Activated naive CD8-positive, alpha-beta T cell (primary cell): ENCODE measurements around the gene LCN15.

Experiments
- H3K27ac Mint-ChIP-seq: one replicate; pipeline ENCODE4 v1.8.0; 2021; ENCODE audit warnings: mixed read lengths
- H3K27me3 Mint-ChIP-seq: one replicate; pipeline ENCODE4 v1.8.0; 2021; ENCODE audit warnings: mixed read lengths
- H3K36me3 Mint-ChIP-seq: one replicate; pipeline ENCODE4 v1.8.0; 2021; ENCODE audit warnings: mixed read lengths
- H3K4me1 Mint-ChIP-seq: one replicate; pipeline ENCODE4 v1.8.0; 2021; ENCODE audit warnings: low read depth, mixed read lengths
- H3K4me3 Mint-ChIP-seq: one replicate; pipeline ENCODE4 v1.8.0; 2021; ENCODE audit warnings: mild to moderate bottlenecking, mixed read lengths
- H3K9me3 Mint-ChIP-seq: one replicate; pipeline ENCODE4 v1.8.0; 2021; ENCODE audit warnings: low read depth, mixed read lengths

Gene LCN15

DNA sequence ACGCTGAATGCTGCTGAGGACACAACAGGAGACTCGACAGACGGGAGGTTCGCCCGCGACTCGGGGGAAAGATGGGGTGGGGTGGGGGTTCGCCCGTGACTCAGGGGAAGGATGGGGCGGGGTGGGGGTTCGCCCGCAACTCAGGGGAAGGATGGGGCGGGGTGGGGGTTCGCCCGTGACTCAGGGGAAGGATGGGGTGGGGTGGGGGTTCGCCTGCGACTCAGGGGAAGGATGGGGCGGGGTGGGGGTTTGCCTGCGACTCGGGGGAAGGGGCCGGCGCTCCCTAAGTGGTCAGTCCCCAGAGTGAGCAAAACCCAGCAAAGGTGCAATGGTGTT is 18.2 kb downstream of the LCN15 start:
- Mint-ChIP-seq H3K4me1 (peaks cover 11% of the 10 kb centered on the region), H3K4me3 (no peak overlapping the region), H3K27ac (no peak overlapping the region), H3K27me3 (no peaks in the 10 kb centered on the region), H3K36me3 (no peaks in the 10 kb centered on the region), H3K9me3 (no peaks in the 10 kb centered on the region)

DNA sequence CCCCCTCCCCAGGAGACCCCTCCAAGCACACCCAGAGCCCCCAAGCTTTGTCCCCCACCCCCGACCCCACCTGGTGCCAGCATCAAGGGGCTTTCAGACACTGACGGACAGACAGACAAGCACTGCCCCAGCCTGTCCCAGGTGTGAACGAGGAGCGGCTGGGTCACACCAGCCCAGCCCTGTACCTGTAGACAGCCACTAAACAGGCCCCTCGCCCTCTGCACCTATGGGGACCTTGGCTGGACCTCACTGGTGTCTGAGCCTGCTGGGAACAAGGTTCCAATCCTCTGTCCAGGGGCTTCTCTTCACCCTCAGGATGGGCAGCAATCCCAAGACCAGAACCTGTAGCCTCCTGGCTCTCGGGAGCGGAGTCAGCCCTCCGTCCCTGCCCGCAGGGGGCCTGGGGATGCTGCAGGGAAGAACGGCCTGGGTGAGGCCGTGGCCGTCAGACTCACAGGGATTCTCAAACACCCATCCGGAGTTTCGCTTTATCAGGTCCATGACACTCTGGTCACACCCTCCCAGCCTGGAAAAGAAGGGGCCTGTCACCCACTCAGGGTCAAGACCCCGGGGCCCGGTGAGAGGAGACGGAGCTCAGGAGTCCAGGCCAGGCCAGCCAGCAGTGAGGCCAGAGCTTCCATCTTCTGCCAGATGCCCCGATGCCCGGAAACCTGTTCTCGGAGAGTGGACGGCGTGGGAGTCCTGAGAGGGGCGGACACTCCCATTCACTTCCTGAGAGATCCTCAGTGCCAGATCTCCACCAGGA is 18.7 kb downstream of the LCN15 start:
- no peaks in the 10 kb centered on the region for H3K27me3 Mint-ChIP-seq
- no peak overlapping the region for H3K4me3 Mint-ChIP-seq
- peaks cover 11% of the 10 kb centered on the region for H3K4me1 Mint-ChIP-seq
- no peak overlapping the region for H3K27ac Mint-ChIP-seq
- H3K9me3 Mint-ChIP-seq = no peaks in the 10 kb centered on the region
- H3K36me3 Mint-ChIP-seq = no peaks in the 10 kb centered on the region

DNA sequence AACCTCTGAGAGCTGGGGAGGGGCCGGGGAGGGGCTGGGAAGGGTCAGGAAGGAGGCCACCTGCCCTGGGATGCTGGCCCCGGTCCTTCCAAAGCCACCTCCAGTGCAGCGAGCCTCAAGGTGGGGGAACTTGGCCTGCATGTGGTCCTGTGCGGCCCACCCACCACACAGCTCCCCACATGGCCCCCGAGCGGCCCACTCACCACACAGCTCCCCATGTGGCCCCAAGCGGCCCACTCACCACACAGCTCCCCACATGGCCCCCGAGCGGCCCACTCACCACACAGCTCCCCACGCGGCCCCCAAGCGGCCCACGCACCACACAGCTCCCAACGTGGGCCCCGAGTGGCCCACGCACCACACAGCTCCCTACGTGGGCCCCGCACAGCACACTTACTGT is 19.5 kb downstream of the LCN15 start:
- Mint-ChIP-seq H3K4me3 (no peak overlapping the region), H3K27ac (no peak overlapping the region), H3K4me1 (peaks cover 8% of the 10 kb centered on the region), H3K9me3 (no peaks in the 10 kb centered on the region), H3K27me3 (no peaks in the 10 kb centered on the region), H3K36me3 (no peaks in the 10 kb centered on the region)

DNA sequence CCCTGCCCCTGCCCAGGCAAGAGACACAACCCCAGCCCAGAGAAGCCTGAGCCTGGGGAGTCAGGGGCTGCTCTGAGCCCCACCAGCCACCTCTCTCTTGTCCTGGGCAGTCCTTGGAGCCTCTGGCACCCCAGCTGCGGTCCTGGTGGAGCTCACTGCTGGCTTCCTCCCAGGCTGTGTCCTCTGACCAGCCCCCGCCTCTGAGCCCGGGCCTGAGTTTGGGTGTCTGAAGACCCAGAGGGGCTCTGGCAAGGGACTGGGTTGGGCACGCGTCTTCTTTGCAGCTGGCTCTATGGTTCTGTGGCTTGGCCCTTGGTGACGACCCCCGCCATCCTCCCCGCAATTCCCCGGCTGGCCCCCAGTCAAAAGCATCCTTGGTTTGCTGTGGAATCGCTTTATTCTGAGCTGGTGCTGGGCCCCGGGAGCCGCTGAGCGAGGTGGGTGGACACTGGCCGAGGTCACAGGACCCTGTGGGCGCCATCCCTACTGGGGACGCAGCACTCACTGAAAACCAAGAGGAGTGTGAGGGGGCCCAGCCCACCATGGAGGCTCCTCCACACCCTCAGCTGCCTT is 20.6 kb downstream of the LCN15 start:
- no peak overlapping the region for H3K4me3 Mint-ChIP-seq
- no peak overlapping the region for H3K27ac Mint-ChIP-seq
- H3K27me3 Mint-ChIP-seq = no peaks in the 10 kb centered on the region
- peaks cover 8% of the 10 kb centered on the region for H3K4me1 Mint-ChIP-seq
- H3K9me3 Mint-ChIP-seq = no peaks in the 10 kb centered on the region
- no peaks in the 10 kb centered on the region for H3K36me3 Mint-ChIP-seq

DNA sequence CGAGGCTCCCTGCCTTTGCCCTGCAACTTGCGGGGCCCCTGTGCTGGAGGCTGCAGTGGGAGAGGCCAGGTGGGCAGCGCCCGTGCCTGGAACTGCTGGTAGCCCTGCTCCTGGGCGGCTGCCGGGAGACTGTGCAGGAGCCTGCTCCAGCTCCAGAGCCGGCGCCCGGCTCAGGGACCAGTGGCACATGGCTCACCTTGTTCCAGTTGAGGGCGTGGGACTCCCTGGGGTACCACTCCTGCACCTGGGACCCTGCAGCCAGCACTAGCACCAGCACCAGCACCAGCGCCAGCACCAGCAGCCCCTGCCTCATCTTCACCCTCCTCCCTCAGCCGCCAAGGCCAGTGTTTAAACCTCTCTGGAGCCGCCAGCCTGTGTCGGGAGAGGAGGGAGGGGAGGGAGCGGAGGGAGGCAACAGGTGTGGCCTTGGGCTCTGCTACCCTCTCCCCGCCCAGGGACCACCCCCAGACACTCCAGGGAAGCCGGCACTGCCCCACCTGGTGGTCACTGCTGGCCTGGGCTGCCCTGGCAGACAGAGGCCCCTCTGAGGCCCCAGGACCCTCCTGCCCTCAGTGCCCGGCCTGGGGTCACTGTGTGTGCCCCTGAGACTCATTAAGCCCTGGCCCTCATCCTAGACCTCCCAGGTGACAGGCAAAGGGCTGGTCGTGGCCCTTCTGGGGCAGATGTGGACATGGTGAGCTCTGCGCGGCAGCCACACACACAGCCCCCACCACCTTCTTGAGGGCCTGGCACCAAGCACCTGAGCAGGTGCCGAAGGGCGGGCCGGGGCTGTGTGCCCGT is 21.5 kb downstream of the LCN15 start, which contains the start of gene LCN10:
TSS of gene LCN10 (minus strand) at position 350 of the 801 bp plus-strand sequence. CDS start at position 313, 37 bp downstream.
- Mint-ChIP-seq H3K27me3 (no peaks in the 10 kb centered on the region), H3K27ac (no peak within 1 kb of the TSS), H3K9me3 (no peaks in the 10 kb centered on the region), H3K36me3 (no peaks in the 10 kb centered on the region), H3K4me3 (peak within 1 kb of the TSS; percentile 81), H3K4me1 (peaks cover 8% of the 10 kb centered on the region)

DNA sequence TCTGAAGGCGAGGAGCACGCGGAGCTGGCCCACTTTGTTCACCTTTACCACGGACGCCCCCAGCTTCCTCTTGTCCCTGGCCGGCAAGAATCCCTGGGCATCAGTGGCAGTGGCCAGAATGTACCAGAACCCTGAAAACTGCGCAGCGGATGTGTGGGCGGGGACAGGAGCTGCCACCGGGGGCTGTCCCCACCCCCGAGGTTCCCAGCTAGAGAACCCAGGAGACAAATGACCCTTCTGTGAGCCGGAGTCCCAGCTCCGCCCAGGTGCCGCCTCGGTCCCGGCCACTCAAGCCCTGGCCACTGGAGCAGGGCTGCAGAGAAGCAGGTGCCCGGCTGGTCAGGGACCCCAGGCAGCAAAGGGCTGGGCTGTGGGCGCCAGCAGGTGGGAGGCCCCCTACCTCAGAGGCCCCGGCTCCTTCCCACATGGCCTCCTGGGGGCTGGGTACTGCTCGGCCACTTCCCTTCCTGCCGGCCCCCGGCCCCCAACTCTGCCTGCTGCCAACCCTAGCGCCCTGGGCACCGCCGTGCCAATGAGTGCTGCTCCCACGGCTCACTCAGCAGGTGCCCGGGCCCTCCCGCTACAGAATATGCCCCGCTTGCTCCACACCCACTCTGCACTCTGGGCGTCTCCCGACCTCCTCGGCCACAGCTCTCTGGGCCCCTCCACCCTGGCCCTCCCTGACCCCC is 22.3 kb downstream of the LCN15 start:
- H3K27me3 Mint-ChIP-seq = no peaks in the 10 kb centered on the region
- no peaks in the 10 kb centered on the region for H3K9me3 Mint-ChIP-seq
- no peak overlapping the region for H3K27ac Mint-ChIP-seq
- peak overlapping the region; percentile 81 for H3K4me3 Mint-ChIP-seq
- H3K4me1 Mint-ChIP-seq = peaks cover 8% of the 10 kb centered on the region
- no peaks in the 10 kb centered on the region for H3K36me3 Mint-ChIP-seq

DNA sequence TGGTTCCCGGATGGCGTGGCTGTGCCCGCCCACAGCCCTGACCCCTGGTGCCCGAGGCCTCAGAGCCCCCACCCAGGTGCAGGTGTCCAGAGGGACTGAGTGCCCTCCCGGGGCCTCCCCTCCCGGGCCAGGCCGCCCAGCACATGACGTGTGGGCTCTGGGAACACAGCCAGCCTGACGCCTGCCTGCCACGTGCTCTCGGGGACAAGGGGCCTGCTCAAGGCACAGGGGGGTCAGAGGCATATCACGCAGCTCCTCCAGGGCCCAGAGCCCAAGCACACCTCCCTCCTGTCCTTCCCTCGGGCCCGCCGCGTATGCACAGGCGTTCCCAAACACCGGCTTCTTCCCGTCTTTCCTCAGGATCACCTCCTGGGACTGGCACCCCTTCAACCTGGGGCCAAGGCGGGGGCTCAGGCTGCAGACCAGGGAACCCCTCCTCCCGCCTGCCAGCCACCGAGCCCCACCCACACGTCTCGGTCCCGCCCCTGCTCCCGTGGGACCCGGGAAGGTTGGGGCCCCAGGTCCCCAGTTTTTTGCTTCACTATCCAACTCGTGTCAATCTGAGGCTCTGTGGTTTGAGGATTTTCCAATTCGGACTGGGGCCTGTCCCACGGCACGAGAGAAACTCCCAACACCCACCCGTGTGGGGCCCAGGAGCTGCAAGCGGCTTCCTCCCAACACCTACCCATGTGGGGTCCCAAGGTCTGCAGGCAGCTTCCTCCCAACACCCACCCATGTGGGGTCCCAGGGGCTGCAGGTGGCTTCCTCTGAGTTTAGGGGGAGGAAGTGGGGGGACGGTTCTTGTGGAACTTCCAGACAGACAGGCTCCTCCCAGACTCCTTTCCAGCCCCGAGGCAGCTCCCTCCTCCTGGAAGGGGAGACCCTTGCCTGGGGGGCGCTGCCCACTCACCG is 23.1 kb downstream of the LCN15 start:
- Mint-ChIP-seq H3K9me3 (no peaks in the 10 kb centered on the region), H3K4me1 (peaks cover 8% of the 10 kb centered on the region), H3K4me3 (peak overlapping the region; percentile 81), H3K36me3 (no peaks in the 10 kb centered on the region), H3K27ac (peak overlapping the region; percentile 76), H3K27me3 (no peaks in the 10 kb centered on the region)

DNA sequence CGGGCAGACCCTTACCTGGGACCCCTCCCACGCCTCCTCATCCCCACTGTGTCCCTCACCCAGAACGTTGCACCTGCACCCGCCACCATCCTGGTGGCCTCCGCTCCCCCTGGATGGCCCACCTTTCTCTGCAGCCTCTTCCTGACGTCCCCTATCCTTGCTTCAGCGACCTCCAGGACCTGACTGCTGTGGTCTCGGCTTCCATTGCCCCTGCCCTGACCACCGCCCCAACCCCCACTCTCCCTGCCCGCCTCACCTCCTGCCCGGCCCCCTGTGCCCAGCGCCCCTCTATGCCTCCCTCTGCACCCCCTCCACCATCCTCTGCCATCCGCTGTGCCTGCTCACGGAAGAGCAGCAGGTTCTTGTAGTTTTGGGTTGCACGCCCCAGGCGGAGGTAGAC is 23.8 kb downstream of the LCN15 start:
- peaks cover 8% of the 10 kb centered on the region for H3K4me1 Mint-ChIP-seq
- H3K36me3 Mint-ChIP-seq = no peaks in the 10 kb centered on the region
- H3K4me3 Mint-ChIP-seq = peak overlapping the region; percentile 59
- H3K27ac Mint-ChIP-seq = peak overlapping the region; percentile 77
- no peaks in the 10 kb centered on the region for H3K27me3 Mint-ChIP-seq
- no peaks in the 10 kb centered on the region for H3K9me3 Mint-ChIP-seq

DNA sequence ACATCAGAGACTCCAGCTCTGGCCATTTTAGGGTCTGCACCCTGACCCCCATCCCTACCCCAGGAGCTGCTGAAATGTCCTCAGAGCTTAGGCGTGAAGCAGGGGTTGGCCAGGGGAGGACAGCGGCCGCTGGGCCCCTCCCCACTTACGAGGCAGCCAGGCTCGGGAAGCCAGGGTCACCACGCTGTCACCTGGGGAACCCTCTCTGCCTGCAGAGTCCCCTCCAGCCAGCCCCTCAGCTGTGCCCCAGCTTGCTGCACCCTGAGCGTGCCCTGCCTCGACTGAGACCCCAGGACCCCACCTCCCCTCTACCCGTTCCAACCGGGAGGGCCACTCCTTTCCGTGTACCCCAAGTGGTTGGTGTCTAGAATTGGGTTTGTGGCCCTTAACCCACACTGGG is 24.2 kb downstream of the LCN15 start:
- Mint-ChIP-seq H3K4me1 (peaks cover 8% of the 10 kb centered on the region), H3K27me3 (no peaks in the 10 kb centered on the region), H3K4me3 (no peak overlapping the region), H3K9me3 (no peaks in the 10 kb centered on the region), H3K36me3 (no peaks in the 10 kb centered on the region), H3K27ac (no peak overlapping the region)

DNA sequence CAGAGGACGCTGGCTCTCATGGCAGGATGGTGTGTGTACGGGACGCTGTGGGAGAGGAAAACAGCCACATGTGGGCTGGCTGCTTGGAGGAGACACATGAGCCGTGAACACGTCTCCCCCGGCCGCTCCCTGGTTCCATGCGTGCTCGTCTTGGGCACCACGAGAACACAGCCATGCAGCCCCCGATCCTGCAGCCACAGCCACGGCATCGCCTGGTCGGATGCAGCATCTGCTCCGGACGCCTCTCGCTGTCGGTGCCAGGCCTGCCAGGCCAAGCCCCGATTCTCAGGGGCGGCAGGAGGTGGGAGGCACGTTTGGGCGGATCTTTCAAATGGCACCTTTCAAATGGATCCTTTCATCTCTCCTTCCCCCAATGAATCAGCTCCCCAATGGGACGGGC is 24.8 kb downstream of the LCN15 start:
- no peak overlapping the region for H3K27ac Mint-ChIP-seq
- H3K9me3 Mint-ChIP-seq = no peaks in the 10 kb centered on the region
- no peaks in the 10 kb centered on the region for H3K36me3 Mint-ChIP-seq
- H3K4me1 Mint-ChIP-seq = peaks cover 10% of the 10 kb centered on the region
- H3K4me3 Mint-ChIP-seq = no peak overlapping the region
- no peaks in the 10 kb centered on the region for H3K27me3 Mint-ChIP-seq

DNA sequence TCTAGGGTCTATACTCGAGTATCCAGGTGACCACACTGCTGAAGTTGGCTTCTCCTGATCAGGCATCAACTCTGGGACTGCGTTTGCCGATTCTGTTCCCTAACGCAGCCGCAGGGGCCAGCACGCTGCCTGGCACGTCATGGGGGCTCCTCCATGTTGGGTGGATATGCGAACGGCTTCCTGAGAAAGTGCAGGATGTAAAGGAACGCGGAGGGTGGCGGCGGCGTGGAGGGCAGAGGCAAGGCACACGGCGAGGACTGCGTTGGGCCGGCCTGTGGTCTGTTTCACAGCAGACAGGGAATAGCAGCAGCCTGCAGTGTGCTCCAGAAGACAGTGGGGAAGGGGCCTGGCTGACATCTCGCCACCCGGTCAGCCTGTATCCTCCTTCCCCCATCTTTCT is 25.4 kb downstream of the LCN15 start:
- Mint-ChIP-seq H3K27ac (no peak overlapping the region), H3K4me3 (no peak overlapping the region), H3K36me3 (no peaks in the 10 kb centered on the region), H3K4me1 (peaks cover 10% of the 10 kb centered on the region), H3K27me3 (no peaks in the 10 kb centered on the region), H3K9me3 (no peaks in the 10 kb centered on the region)

DNA sequence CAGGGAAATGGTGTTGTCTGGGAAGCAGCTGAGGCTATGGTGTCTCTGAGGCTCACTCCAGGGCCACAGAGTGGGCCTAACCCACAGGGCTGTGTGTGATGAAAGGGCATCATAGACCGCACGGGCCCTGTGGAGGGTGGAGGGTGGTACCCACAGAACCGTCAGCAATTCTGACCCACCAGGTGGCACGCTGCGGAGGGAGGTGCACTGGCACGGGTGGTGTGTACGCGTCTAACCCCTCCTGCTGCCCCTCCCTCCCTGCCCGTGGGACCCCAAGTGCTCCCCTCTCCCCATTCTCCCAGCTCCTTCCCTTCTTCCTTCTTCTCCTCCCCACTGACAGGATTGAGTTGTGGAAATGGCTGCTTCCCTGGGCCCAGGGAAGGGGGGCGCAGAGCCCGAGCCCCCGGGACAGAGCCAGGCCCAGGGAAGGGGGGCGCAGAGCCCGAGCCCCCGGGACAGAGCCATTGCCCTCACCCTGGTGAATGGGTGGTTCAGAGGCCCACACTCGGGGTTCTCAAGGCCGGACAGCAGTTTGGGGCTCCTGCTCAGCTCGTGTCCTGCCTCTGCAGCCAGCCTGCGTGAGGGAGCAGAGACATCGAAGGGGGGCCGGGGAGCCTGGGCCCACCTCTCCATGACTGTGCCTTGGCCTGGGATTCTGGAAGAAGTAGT is 28.4 kb downstream of the LCN15 start:
- Mint-ChIP-seq H3K4me3 (no peak overlapping the region), H3K9me3 (no peaks in the 10 kb centered on the region), H3K27me3 (no peaks in the 10 kb centered on the region), H3K36me3 (no peaks in the 10 kb centered on the region), H3K4me1 (peaks cover 7% of the 10 kb centered on the region), H3K27ac (no peak overlapping the region)

DNA sequence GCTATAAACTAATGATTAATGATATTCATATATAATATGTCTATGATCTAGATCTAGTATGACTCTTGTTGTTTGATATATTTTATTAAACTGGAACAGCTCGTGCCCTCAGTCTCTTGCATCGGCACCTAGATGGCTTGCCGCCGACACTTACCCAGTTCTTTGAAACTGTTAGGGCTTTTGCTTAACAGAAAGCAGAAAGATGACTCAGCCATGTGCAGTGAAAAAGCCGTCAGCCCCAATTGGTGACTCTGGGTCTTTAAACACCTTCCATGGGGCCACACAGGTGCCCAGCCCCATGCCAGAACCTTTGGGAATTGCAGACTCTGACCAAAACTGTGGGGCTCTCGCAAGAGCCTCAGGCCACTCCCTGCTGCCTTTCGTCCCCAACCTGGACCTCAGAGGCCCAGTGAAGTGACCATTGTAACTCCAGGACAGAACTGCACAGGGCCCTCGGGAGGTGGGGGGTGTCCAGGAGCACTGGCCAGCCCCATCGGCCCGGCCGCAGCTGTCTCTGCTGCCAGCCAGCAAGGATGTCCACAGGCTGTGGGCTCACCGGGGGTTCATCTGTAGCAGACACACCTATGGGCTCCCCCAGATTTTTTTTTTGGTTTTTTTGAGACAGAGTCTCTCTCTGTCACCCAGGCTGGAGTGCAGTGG is 29.4 kb downstream of the LCN15 start:
- H3K4me3 Mint-ChIP-seq = no peak overlapping the region
- H3K9me3 Mint-ChIP-seq = no peaks in the 10 kb centered on the region
- no peaks in the 10 kb centered on the region for H3K36me3 Mint-ChIP-seq
- H3K4me1 Mint-ChIP-seq = peaks cover 5% of the 10 kb centered on the region
- no peaks in the 10 kb centered on the region for H3K27me3 Mint-ChIP-seq
- no peak overlapping the region for H3K27ac Mint-ChIP-seq
